Activated CD4-positive, CD25-positive, alpha-beta regulatory T cell (primary cell): ENCODE measurements around the gene BOC.

ENCODE experiments used
- DNase-seq, 4 experiments: peaks; one replicate each; lab custom pipeline; 2025; lab: John Stamatoyannopoulos, UW

Gene BOC

GRCh38 chr3:113271189-113271588 lies 59.8 kb downstream of the BOC start:
- DNase-seq = no peak

GRCh38 chr3:113271594-113272384 lies 60.4 kb downstream of the BOC start:
- no peak for DNase-seq

GRCh38 chr3:113272385-113272779 lies 61.0 kb downstream of the BOC start:
- no peak for DNase-seq

GRCh38 chr3:113273011-113273410 lies 61.7 kb downstream of the BOC start:
- no peak for DNase-seq

- DNase-seq = no peak
Measured at GRCh38 chr3:113273604-113274378, 62.4 kb downstream of the BOC start.

GRCh38 chr3:113274425-113275257 lies 63.3 kb downstream of the BOC start:
- no peak for DNase-seq

GRCh38 chr3:113275258-113275556 lies 63.9 kb downstream of the BOC start:
- DNase-seq = no peak

- DNase-seq = no peak
Measured at GRCh38 chr3:113275583-113275928, 64.2 kb downstream of the BOC start.

- DNase-seq = no peak
Measured at GRCh38 chr3:113275929-113276750, 64.8 kb downstream of the BOC start.

GRCh38 chr3:113276751-113277080 lies 65.4 kb downstream of the BOC start:
- DNase-seq = no peak

- no peak for DNase-seq
Measured at GRCh38 chr3:113277414-113277813, 66.1 kb downstream of the BOC start.

- no peak for DNase-seq
Measured at GRCh38 chr3:113277941-113278598, 66.7 kb downstream of the BOC start.

GRCh38 chr3:113278599-113278955 lies 67.2 kb downstream of the BOC start:
- no peak for DNase-seq

GRCh38 chr3:113279686-113280085 lies 68.3 kb downstream of the BOC start:
- DNase-seq = no peak

GRCh38 chr3:113283306-113283705 lies 71.9 kb downstream of the BOC start:
- no peak for DNase-seq

- DNase-seq = no peak
Measured at GRCh38 chr3:113284453-113285050, 73.2 kb downstream of the BOC start.

GRCh38 chr3:113285226-113285625 lies 73.9 kb downstream of the BOC start:
- no peak for DNase-seq

GRCh38 chr3:113285741-113286140 lies 74.4 kb downstream of the BOC start:
- no peak for DNase-seq

- no peak for DNase-seq
Measured at GRCh38 chr3:113286524-113286923, 75.2 kb downstream of the BOC start.

- DNase-seq = no peak
Measured at GRCh38 chr3:113287111-113287802, 75.9 kb downstream of the BOC start.
